ENCODE results near the gene FHOD1.

The FHOD1 gene

GRCh38 chr16:67207249-67208091 is 39.8 kb downstream of the FHOD1 start:
- H3K4me3 ChIP-seq (ENCODE audit: low read depth, low read length): 0 out of 2 replicates have a peak overlapping the region, but pooled peaks have one; percentile 17
- TF ChIP-seq, protein P1, sequence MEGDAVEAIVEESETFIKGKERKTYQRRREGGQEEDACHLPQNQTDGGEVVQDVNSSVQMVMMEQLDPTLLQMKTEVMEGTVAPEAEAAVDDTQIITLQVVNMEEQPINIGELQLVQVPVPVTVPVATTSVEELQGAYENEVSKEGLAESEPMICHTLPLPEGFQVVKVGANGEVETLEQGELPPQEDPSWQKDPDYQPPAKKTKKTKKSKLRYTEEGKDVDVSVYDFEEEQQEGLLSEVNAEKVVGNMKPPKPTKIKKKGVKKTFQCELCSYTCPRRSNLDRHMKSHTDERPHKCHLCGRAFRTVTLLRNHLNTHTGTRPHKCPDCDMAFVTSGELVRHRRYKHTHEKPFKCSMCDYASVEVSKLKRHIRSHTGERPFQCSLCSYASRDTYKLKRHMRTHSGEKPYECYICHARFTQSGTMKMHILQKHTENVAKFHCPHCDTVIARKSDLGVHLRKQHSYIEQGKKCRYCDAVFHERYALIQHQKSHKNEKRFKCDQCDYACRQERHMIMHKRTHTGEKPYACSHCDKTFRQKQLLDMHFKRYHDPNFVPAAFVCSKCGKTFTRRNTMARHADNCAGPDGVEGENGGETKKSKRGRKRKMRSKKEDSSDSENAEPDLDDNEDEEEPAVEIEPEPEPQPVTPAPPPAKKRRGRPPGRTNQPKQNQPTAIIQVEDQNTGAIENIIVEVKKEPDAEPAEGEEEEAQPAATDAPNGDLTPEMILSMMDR (IDR thresholded peaks at IDR 0.05; ENCODE audit: control insufficient read depth, extremely low read depth, insufficient read depth): no peak
- peak; percentile 71 for DNase-seq (ENCODE audit: low read depth)

GRCh38 chr16:67206838-67207248 is 40.4 kb downstream of the FHOD1 start:
- H3K4me3 ChIP-seq (ENCODE audit: low read depth, low read length): no peak overlapping the region
- TF ChIP-seq, protein P1 (IDR thresholded peaks at IDR 0.05; ENCODE audit: control insufficient read depth, extremely low read depth, insufficient read depth): no peak
- DNase-seq (ENCODE audit: low read depth): no peak

DNA sequence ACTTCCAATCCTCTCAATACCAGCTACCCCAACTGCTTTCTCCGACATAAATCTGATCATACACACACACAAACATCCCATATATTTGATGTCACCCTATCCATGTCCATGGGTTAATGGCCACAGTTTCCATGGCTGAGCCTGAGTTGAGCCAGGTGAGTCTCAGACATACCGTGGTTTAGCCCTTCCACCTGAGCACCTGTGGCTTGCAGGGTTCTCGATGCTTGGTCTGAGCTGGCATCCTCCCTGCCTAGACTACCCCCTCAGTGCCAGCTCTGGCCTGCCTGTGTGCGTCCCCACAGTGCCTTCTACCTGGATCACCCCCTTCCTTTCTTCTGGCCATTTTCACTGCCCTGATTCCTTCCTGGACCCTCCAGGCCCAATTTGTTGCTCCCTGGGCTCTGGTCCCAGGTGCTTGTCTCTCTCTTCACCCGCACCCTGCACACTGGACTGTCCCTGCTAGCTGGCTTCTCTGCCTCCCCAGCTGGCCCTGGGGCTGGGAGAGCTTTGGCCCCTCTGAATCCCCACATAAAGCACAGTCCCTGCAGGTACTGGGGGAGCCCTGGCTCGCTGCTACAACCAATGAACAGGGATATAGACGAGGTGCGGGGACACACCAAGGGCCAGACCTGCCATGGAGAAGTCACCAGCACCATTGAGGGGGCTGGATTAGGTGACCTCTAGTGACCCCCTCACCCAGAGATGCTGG is 41.0 kb downstream of the FHOD1 start:
- TF ChIP-seq, protein P1 (IDR thresholded peaks at IDR 0.05; ENCODE audit: control insufficient read depth, extremely low read depth, insufficient read depth): no peak
- no peak overlapping the region for H3K4me3 ChIP-seq (ENCODE audit: low read depth, low read length)
- DNase-seq (ENCODE audit: low read depth): no peak

- no peak overlapping the region for H3K4me3 ChIP-seq (ENCODE audit: low read depth, low read length)
- no peak for DNase-seq (ENCODE audit: low read depth)
- TF ChIP-seq, protein P1 (IDR thresholded peaks at IDR 0.05; ENCODE audit: control insufficient read depth, extremely low read depth, insufficient read depth): no peak
These were observed 43.2 kb downstream of the FHOD1 start for GRCh38 chr16:67204076-67204475.

- H3K4me3 ChIP-seq (ENCODE audit: low read depth, low read length): no peak overlapping the region
- TF ChIP-seq, protein P1 (IDR thresholded peaks at IDR 0.05; ENCODE audit: control insufficient read depth, extremely low read depth, insufficient read depth): no peak
- DNase-seq (ENCODE audit: low read depth): no peak
These were observed 44.3 kb downstream of the FHOD1 start for GRCh38 chr16:67202956-67203493.

DNA sequence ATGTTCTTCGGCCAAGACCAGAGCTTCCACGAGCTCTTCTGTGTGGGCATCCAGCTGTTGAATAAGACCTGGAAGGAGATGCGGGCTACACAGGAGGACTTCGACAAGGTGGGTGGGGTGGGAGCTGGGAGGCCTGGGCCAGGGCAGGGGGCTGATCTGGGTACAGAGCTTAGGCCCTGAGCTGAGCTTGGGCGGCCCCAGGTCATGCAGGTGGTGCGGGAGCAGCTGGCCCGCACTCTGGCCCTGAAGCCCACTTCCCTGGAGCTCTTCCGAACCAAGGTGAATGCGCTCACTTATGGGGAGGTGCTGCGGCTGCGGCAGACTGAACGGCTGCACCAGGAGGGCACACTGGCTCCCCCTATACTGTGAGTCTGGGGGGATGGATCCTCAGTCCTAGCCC is 44.9 kb downstream of the FHOD1 start:
- DNase-seq (ENCODE audit: low read depth): no peak
- no peak overlapping the region for H3K4me3 ChIP-seq (ENCODE audit: low read depth, low read length)
- TF ChIP-seq, protein P1 (IDR thresholded peaks at IDR 0.05; ENCODE audit: control insufficient read depth, extremely low read depth, insufficient read depth): no peak
